BLaER1 treated with 17β-estradiol and CSF1 and Interleukin-3, amounts not matched to agents 10 nM and 100 nM (cell line): ENCODE data around the gene AMZ1.

Experiments used
- H3K27ac ChIP-seq, 11 experiments: shearing (Covaris generic); formaldehyde crosslinking; 2 replicates each; pipeline ENCODE4 v1.8.1; 2022
- H3K27me3 ChIP-seq, 11 experiments: shearing (Covaris generic); formaldehyde crosslinking; 2 replicates each; pipeline ENCODE4 v1.8.1; 2022
- H3K36me3 ChIP-seq, 11 experiments: shearing (Covaris generic); formaldehyde crosslinking; 2 replicates each; pipeline ENCODE4 v1.8.1; 2022
- H3K4me1 ChIP-seq, 10 experiments: shearing (Covaris generic); formaldehyde crosslinking; 2 replicates each; pipeline ENCODE4 v1.8.1; 2022
- H3K4me2 ChIP-seq, 11 experiments: shearing (Covaris generic); formaldehyde crosslinking; 2 replicates each; pipeline ENCODE4 v1.8.1; 2022
- H3K4me3 ChIP-seq, 10 experiments: shearing (Covaris generic); formaldehyde crosslinking; 2 replicates each; pipeline ENCODE4 v1.8.1; 2022
- H3K9ac ChIP-seq, 11 experiments: shearing (Covaris generic); formaldehyde crosslinking; 2 replicates each; pipeline ENCODE4 v1.8.1; 2022
- H3K9me3 ChIP-seq, 11 experiments: shearing (Covaris generic); formaldehyde crosslinking; replicated peaks in 1 of 11; 2 replicates each; pipeline ENCODE4 v1.8.1; 2022
- H4K20me1 ChIP-seq, 11 experiments: shearing (Covaris generic); formaldehyde crosslinking; 2 replicates each; pipeline ENCODE4 v1.8.1; 2022
- Cebpa-rat ChIP-seq, 11 experiments: shearing (Covaris generic); IDR thresholded peaks; 2 replicates each; pipeline ENCODE4 v1.8.1; 2022

The AMZ1 gene

DNA sequence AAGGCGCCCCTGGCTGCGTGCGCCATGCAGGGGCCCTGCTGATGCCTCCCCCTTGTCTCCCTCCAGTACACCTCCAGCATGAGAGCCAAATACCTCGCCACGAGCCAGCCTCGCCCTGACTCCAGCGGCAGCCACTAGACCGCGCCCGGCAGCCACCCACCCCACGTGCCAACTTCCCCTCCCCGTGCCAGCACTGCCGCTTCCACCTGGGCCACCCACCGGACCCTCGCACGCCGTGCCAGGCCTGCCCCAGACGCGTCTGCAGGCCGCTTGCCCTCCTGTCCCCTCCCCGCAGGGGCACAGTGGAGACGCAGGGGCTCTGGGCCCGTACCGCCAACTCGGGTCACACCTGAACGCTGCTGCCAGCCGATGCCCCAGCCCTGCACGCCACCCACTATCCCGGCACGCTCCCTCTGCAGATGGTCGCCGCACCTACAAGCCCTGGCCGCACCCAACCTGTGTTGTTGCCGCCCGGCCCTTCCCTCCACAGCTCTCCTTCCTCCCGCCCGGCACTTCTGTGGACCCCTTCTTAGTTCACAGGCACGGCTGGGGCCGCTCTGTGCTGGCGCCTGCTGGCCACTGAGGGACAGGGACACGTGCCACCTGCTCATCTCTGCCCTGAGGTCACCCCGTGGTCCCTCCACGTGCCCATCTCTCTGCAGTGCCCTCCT is 26.3 kb upstream of the AMZ1 start:
- H3K27me3 ChIP-seq: no peaks in the 10 kb centered on the region
- H4K20me1 ChIP-seq: peaks cover 61 to 83% (median 79%) of the 10 kb centered on the region in 11 experiments; a peak in 21 of 22 replicates
- peaks cover 42 to 71% (median 66%) of the 10 kb centered on the region in 11 experiments for H3K36me3 ChIP-seq
- peaks cover 12 to 78% (median 59%) of the 10 kb centered on the region in 10 experiments for H3K4me1 ChIP-seq
- H3K9ac ChIP-seq: 0 out of 22 replicates have a peak overlapping the region, but pooled peaks of 1 of the 11 experiments have one; percentile 29
- peak overlapping the region in 2 of 11 experiments; percentile 1 to 23; a peak in 2 of 22 replicates for H3K4me2 ChIP-seq
- no peak for TF ChIP-seq Cebpa-rat (IDR thresholded peaks at IDR 0.05)
- no peak overlapping the region for H3K4me3 ChIP-seq
- peak overlapping the region in 2 of 11 experiments; percentile 27 to 48; a peak in 3 of 22 replicates for H3K27ac ChIP-seq
- H3K9me3 ChIP-seq: no peaks in the 10 kb centered on the region

DNA sequence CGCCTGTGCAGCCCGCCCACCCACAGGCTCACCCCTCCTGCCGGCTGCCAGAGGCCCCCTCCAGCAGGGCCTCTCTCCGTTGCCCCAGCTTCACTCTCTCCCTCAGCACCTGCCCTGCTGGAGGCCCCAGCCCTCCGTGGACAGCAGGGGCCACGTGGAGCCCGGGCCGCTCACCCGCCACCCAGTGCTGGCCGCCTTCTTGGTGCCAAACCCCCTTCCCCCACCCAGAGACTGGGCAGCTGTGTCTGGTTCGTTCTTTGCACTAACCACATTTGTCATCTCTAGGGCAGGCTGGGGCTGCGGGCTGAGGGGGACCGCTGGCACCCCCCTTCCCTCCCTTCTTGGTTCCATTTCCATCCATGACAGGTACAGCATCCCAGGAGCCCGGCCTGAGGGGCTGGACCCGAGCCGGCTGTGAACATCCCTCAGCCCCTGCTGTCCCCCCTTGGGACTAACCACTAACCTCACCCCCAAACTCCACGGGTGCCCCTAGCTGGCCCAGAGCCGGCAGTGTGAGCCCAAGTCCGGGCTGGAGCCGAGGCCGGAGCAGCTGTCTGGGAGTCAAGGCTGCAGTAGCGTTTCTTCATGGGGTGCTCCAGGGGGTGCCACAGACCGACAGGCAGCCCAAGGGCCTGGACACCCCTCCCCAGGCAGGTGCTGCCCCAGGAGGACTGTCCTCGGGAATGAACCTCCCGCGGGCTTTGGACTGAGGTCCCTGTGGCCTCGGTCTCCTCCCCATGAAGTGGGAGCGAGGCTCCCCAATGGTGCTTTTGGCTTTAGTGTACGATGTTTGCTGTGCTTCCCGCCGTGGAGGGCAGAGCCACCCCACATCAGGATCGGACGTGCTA is 25.5 kb upstream of the AMZ1 start:
- Histone ChIP-seq H3K27ac (0 out of 22 replicates have a peak overlapping the region, but pooled peaks of 1 of the 11 experiments have one; percentile 8), H3K4me2 (peak overlapping the region in 3 of 11 experiments; percentile 24 to 35 (median 30); a peak in 4 of 22 replicates)

DNA sequence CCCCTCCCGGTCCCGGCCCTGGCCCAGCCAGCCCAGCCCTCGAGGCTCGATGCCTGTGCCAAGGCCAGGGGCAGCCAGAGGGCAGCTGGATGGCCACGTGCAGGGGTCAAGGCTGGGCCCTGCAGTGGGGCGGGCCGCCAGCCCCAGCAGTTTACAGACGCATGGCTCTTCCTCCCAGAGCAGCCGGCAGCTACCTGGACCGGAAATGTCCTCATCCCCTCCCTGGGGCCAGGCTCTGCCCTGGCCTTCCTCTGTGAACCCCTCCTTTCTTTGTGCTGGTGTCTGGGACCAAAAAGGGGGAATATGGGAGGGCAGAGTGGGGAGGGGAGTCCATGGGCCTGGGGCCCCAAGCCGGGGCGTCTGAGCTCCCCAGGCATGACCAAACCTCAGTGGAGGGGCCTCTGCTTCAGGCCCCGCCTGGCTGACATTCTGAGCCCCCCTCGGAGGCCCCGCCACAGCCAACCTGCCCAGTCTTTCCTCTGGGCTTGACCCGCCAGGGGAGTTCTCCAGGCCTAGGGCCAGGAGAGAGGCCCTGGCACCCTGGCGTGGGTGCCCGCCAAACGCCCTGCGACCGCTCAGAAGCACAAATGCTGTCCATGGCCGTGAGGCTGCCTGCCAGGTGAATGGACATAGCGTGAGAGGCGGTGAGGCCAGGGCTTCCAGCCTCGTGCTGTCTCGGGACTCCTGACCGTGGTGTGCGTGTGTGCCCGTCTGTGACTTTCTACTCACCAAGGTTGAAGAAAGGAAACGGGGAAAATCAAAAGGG is 24.7 kb upstream of the AMZ1 start:
- Histone ChIP-seq H3K27me3 (no peaks in the 10 kb centered on the region), H4K20me1 (peaks cover 49 to 75% (median 63%) of the 10 kb centered on the region in 11 experiments; a peak in 21 of 22 replicates), H3K36me3 (peaks cover 26 to 55% (median 50%) of the 10 kb centered on the region in 11 experiments), H3K9me3 (no peaks in the 10 kb centered on the region; a peak in 1 of 22 replicates), H3K4me1 (peaks cover 12 to 69% (median 55%) of the 10 kb centered on the region in 10 experiments), H3K9ac (peak overlapping the region in 2 of 11 experiments; percentile 17 to 18; a peak in 3 of 22 replicates), H3K4me3 (no peak overlapping the region), H3K27ac (0 out of 22 replicates have a peak overlapping the region, but pooled peaks of 2 of the 11 experiments have one; percentile 8 to 27), H3K4me2 (peak overlapping the region in 3 of 11 experiments; percentile 24 to 35 (median 30); a peak in 4 of 22 replicates)
- no peak for TF ChIP-seq Cebpa-rat (IDR thresholded peaks at IDR 0.05)

More for the DNA sequence above, 25.5 kb upstream of the AMZ1 start:
- no peak overlapping the region for H3K4me3 ChIP-seq
- H3K9ac ChIP-seq: peak overlapping the region in 2 of 11 experiments; percentile 17 to 18; a peak in 3 of 22 replicates
- peaks cover 57 to 77% (median 71%) of the 10 kb centered on the region in 11 experiments; a peak in 21 of 22 replicates for H4K20me1 ChIP-seq
- H3K36me3 ChIP-seq: peaks cover 34 to 63% (median 58%) of the 10 kb centered on the region in 11 experiments
- peaks cover 12 to 77% (median 59%) of the 10 kb centered on the region in 10 experiments for H3K4me1 ChIP-seq
- no peaks in the 10 kb centered on the region; a peak in 1 of 22 replicates for H3K9me3 ChIP-seq
- H3K27me3 ChIP-seq: no peaks in the 10 kb centered on the region
- TF ChIP-seq Cebpa-rat (IDR thresholded peaks at IDR 0.05): no peak

DNA sequence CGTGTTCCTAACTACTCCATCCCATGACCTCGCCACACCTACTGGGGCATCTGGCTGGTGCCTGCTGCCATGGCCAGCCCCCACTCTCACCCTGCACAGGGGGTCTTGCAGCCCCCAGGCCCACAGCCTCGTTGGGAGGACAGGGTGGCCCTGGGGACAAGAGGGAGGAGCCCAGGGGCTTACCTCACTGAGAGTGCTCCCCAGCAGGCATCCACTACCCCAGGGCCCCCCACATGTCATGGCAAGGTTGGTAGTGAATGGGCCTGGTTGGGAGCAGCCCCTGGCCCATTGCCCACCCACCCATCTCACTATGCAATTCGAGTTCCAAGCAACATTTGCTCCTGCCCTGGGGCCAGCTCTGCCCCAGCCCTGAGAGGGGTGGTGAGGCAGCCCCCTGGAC is 24.0 kb upstream of the AMZ1 start:
- Histone ChIP-seq H4K20me1 (peaks cover 43 to 69% (median 56%) of the 10 kb centered on the region in 11 experiments; a peak in 21 of 22 replicates), H3K27ac (no peak overlapping the region), H3K4me2 (no peak overlapping the region), H3K36me3 (peaks cover 20 to 49% (median 44%) of the 10 kb centered on the region in 11 experiments), H3K27me3 (no peaks in the 10 kb centered on the region), H3K4me1 (peaks cover 12 to 63% (median 49%) of the 10 kb centered on the region in 10 experiments), H3K9ac (no peak overlapping the region), H3K9me3 (no peaks in the 10 kb centered on the region; a peak in 1 of 22 replicates), H3K4me3 (no peak overlapping the region)
- no peak for TF ChIP-seq Cebpa-rat (IDR thresholded peaks at IDR 0.05)

GRCh38 chr7:2665359-2665791 is 22.6 kb upstream of the AMZ1 start:
- H3K4me2 ChIP-seq: peak overlapping the region in 10 of 11 experiments; percentile 12 to 62 (median 34); a peak in 17 of 22 replicates

DNA sequence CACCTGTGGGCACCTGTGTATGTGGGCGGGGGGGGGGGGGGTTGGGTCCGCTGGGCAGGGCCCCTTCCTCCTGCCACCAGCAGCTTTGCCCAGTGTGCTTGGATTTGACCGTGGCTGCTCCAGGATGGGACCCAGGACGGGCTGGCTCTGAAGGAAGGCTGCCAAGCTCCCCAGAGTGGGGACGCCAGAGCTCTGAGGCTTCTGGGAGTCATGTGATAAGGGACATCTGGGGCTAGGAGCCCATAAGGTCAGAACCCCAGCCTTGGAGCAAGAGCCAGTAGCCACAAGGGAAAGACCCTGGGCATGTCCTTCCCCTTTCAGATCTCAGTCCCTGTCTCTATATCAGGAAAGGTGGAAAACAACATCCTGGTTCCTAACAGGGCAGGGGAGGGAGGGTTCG is 21.8 kb upstream of the AMZ1 start:
- peaks cover 19 to 29% (median 27%) of the 10 kb centered on the region in 11 experiments for H3K36me3 ChIP-seq
- H3K4me1 ChIP-seq: peaks cover 12 to 59% (median 50%) of the 10 kb centered on the region in 10 experiments
- H3K9ac ChIP-seq: no peak overlapping the region
- TF ChIP-seq Cebpa-rat (IDR thresholded peaks at IDR 0.05): no peak
- H3K27ac ChIP-seq: no peak overlapping the region
- peak overlapping the region in 2 of 11 experiments; percentile 40 to 62; a peak in 3 of 22 replicates for H3K4me2 ChIP-seq
- H3K4me3 ChIP-seq: no peak overlapping the region
- peaks cover 24 to 49% (median 36%) of the 10 kb centered on the region in 11 experiments; a peak in 20 of 22 replicates for H4K20me1 ChIP-seq
- H3K9me3 ChIP-seq: no peaks in the 10 kb centered on the region; a peak in 1 of 22 replicates
- peaks cover 0 to 18% (median 6%) of the 10 kb centered on the region in 11 experiments; a peak in 9 of 22 replicates for H3K27me3 ChIP-seq

More at GRCh38 chr7:2665359-2665791, 22.6 kb upstream of the AMZ1 start:
- Histone ChIP-seq H3K4me3 (no peak overlapping the region), H3K27ac (no peak overlapping the region), H3K36me3 (peaks cover 20 to 36% (median 33%) of the 10 kb centered on the region in 11 experiments), H3K9ac (no peak overlapping the region), H3K4me1 (peaks cover 12 to 58% (median 48%) of the 10 kb centered on the region in 10 experiments), H3K9me3 (no peaks in the 10 kb centered on the region; a peak in 1 of 22 replicates), H4K20me1 (peaks cover 29 to 56% (median 42%) of the 10 kb centered on the region in 11 experiments; a peak in 20 of 22 replicates), H3K27me3 (peaks cover 0 to 12% (median 4%) of the 10 kb centered on the region in 11 experiments; a peak in 9 of 22 replicates)
- no peak for TF ChIP-seq Cebpa-rat (IDR thresholded peaks at IDR 0.05)

DNA sequence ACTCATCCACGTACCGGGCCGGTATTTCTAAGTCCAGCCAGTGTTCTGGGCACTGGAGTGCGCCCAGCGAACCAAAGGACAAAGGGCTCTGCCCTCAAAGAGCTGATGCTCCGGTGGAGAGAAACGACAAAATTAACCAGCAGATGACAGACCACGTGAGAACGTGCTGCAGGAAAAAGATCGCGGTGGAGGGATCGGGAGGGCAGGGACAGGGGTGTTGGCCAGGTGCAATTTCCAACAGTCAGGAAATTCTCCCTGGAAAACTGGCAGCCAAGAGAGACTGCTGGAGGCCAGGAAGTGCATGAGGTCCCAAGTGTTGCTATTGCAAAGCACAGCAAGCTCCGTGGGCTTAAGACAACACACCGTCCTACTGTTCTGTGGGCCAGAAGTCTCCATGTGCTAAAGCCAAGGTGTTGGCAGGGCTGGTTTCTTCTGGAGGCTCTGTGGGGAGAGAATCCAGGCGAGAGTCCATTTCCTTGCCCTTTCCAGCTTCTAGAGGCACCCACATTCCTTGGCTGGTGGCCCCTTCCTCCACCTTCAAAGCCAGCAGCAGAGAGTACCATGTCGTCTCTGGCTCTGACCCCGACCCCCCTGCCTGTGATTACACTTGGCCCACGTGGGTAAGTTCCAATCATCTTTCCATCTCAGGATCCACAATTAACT is 21.3 kb upstream of the AMZ1 start:
- no peak overlapping the region for H3K4me3 ChIP-seq
- TF ChIP-seq Cebpa-rat (IDR thresholded peaks at IDR 0.05): no peak
- no peak overlapping the region for H3K4me2 ChIP-seq
- H3K27me3 ChIP-seq: peaks cover 0 to 18% (median 6%) of the 10 kb centered on the region in 11 experiments; a peak in 9 of 22 replicates
- peaks cover 18 to 43% (median 30%) of the 10 kb centered on the region in 11 experiments; a peak in 19 of 22 replicates for H4K20me1 ChIP-seq
- H3K27ac ChIP-seq: no peak overlapping the region
- H3K4me1 ChIP-seq: peaks cover 12 to 56% (median 47%) of the 10 kb centered on the region in 10 experiments
- H3K36me3 ChIP-seq: peaks cover 13 to 23% (median 21%) of the 10 kb centered on the region in 11 experiments
- H3K9ac ChIP-seq: no peak overlapping the region
- no peaks in the 10 kb centered on the region; a peak in 1 of 22 replicates for H3K9me3 ChIP-seq
